GM12878 (cell line): ENCODE data around the gene PKD2. TPM values are rescaled to one million over a fixed set of nuclear protein-coding genes. Genes with fewer than 3 reads are reported as not detected.

Source experiments
- ATAC-seq: fragments of 200-7000 bp; cut with Tn5 transposase; 3 replicates; pipeline ENCODE4 v1.9.1; 2020; ENCODE audit warnings: mild to moderate bottlenecking, moderate library complexity
- BruUV-seq: library from RNA; stranded (reverse); fragments of 400-500 nt; replicated peaks from 2 replicates; lab custom pipeline; 2021; lab: Mats Ljungman, UMichigan
- CTCF ChIA-PET: fragments of 300-600 bp; sonication (Branson Sonifier 250); formaldehyde crosslinking; extraction: SDS; loops from one replicate; lab custom pipeline; 2021; ENCODE audit warnings: inconsistent platforms; lab: Yijun Ruan, JAX
- POLR2A ChIA-PET: fragments of 350-600 bp; formaldehyde crosslinking; extraction: SDS; loops from one replicate; lab custom pipeline; 2021; ENCODE audit warnings: inconsistent platforms; lab: Charles Lee
- RAD21 ChIA-PET: fragments of 300-600 bp; sonication (Branson Sonifier 250); formaldehyde crosslinking; loops from one replicate; lab custom pipeline; 2023; ENCODE audit warnings: antibody characterized with exemption; ENCODE audit not compliant: unreplicated experiment; lab: Charles Lee
- SMC1A ChIA-PET: fragments of 300-600 bp; sonication (Branson Sonifier 250); formaldehyde crosslinking; loops from one replicate; lab custom pipeline; 2023; ENCODE audit not compliant: unreplicated experiment, uncharacterized antibody; lab: Charles Lee
- DNase-seq: peaks from one replicate; pipeline ENCODE4 v3.0.0-alpha.2; 2011; ENCODE audit warnings: low read depth, low spot score
- FAIRE-seq: peaks from 3 replicates; lab custom pipeline; 2011; peaks lifted over from hg19 to GRCh38; lab: Jason Lieb, UNC
- H2AFZ ChIP-seq: 2 replicates; pipeline ENCODE4 v1.6.0; 2011; ENCODE audit warnings: low read depth, low read length, control low read depth; ENCODE audit not compliant: control insufficient read depth
- H3K27ac ChIP-seq: 2 replicates; pipeline ENCODE4 v1.5.1; 2011; ENCODE audit warnings: control low read depth; ENCODE audit not compliant: control insufficient read depth, insufficient read depth
- H3K27me3 ChIP-seq, 2 experiments: replicated peaks in 1 of 2; 2 replicates each; pipeline versions ENCODE4 v1.6.0 to v1.6.1; 2011; ENCODE audit warnings: low read length in 1 of 2; ENCODE audit not compliant: control insufficient read depth in 2 of 2, insufficient read depth in 2 of 2
- H3K36me3 ChIP-seq, 2 experiments: 2 replicates each; pipeline ENCODE4 v1.5.1; 2011; ENCODE audit warnings: low read length in 1 of 2; ENCODE audit not compliant: control insufficient read depth in 2 of 2, insufficient read depth in 2 of 2
- H3K4me1 ChIP-seq: 2 replicates; pipeline ENCODE4 v1.6.1; 2011; ENCODE audit warnings: mild to moderate bottlenecking, low read length, moderate library complexity, mixed read lengths; ENCODE audit not compliant: control insufficient read depth, insufficient read depth
- H3K4me2 ChIP-seq: 2 replicates; pipeline ENCODE4 v1.6.0; 2011; ENCODE audit warnings: control low read depth; ENCODE audit not compliant: control insufficient read depth, insufficient read depth
- H3K4me3 ChIP-seq: fragments of 200-600 bp; sonication (generic); 2 replicates; pipeline ENCODE4 v1.5.1; 2016
- H3K79me2 ChIP-seq: 2 replicates; pipeline ENCODE4 v1.6.0; 2011; ENCODE audit warnings: low read length; ENCODE audit not compliant: control insufficient read depth, insufficient read depth
- H3K9ac ChIP-seq: 2 replicates; pipeline ENCODE4 v1.8.0; 2011; ENCODE audit warnings: low read length, control low read depth, mixed read lengths; ENCODE audit not compliant: control insufficient read depth, insufficient read depth
- H3K9me3 ChIP-seq: replicated peaks from 3 replicates; pipeline ENCODE4 v1.5.1; 2011; ENCODE audit warnings: mild to moderate bottlenecking, low read length; ENCODE audit not compliant: control insufficient read depth, insufficient read depth
- H4K20me1 ChIP-seq: 2 replicates; pipeline ENCODE4 v1.6.0; 2011; ENCODE audit not compliant: control insufficient read depth, insufficient read depth
- EED ChIP-seq: sonication (generic); IDR thresholded peaks from 2 replicates; pipeline ENCODE4 v1.6.1; 2016; ENCODE audit warnings: antibody characterized with exemption, low read depth
- ESRRA ChIP-seq: IDR thresholded peaks from 2 replicates; pipeline ENCODE4 v1.6.1; 2012; ENCODE audit warnings: mild to moderate bottlenecking, low read length, improper control_type of control experiment
- HCFC1 ChIP-seq: fragments of 150-350 bp; IDR thresholded peaks from 2 replicates; pipeline ENCODE4 v1.6.1; 2014; ENCODE audit warnings: low read length
- KLF5 ChIP-seq: fragments of 450-650 bp; IDR thresholded peaks from 2 replicates; pipeline ENCODE4 v1.6.1; 2014; ENCODE audit warnings: mild to moderate bottlenecking; ENCODE audit not compliant: partially characterized antibody
- MEF2B ChIP-seq: fragments of 450-650 bp; IDR thresholded peaks from 2 replicates; pipeline ENCODE4 v1.6.1; 2018; ENCODE audit warnings: mild to moderate bottlenecking, moderate library complexity; ENCODE audit not compliant: partially characterized antibody, poor library complexity, severe bottlenecking
- NBN ChIP-seq: fragments of 450-650 bp; IDR thresholded peaks from 2 replicates; pipeline ENCODE4 v1.6.1; 2016
- RFX5 ChIP-seq: IDR thresholded peaks from 2 replicates; pipeline ENCODE4 v1.6.1; 2011; ENCODE audit warnings: low read depth, low read length, improper control_type of control experiment
- STAT3 ChIP-seq: IDR thresholded peaks from 2 replicates; pipeline ENCODE4 v1.6.1; 2011; ENCODE audit warnings: low read depth, low read length, improper control_type of control experiment
- ZBTB40 ChIP-seq: fragments of 450-650 bp; IDR thresholded peaks from 2 replicates; pipeline ENCODE4 v1.6.1; 2016; ENCODE audit warnings: mild to moderate bottlenecking, moderate library complexity, borderline replicate concordance
- ZNF217 ChIP-seq: fragments of 450-650 bp; IDR thresholded peaks from 2 replicates; pipeline ENCODE4 v1.6.1; 2017; ENCODE audit warnings: antibody characterized with exemption, mild to moderate bottlenecking
- ZSCAN29 ChIP-seq: fragments of 450-650 bp; IDR thresholded peaks from 2 replicates; pipeline ENCODE4 v1.6.1; 2017; ENCODE audit warnings: mild to moderate bottlenecking, moderate library complexity
- WGBS: methylation state at CpG from one replicate; pipeline ENCODE4 v1.1.6; 2016; ENCODE audit warnings: low lambda C conversion rate; ENCODE audit not compliant: insufficient replicate concordance, insufficient coverage; ENCODE audit errors: missing lambda C conversion rate; 5-methylcytosine and 5-hydroxymethylcytosine counted together
- in situ Hi-C: fragments of 300-500 bp; cut with MboI; formaldehyde crosslinking; loops from 9 replicates; pipeline ENCODE4 v1.14.3; 2018; ENCODE audit warnings: mixed read lengths
- intact Hi-C: fragments of 100-400 bp; cut with micrococcal nuclease; formaldehyde crosslinking; loops from one replicate; pipeline ENCODE4 v1.14.2; 2022; ENCODE audit not compliant: unreplicated experiment
- polyA plus RNA-seq, 11 experiments: library from polyadenylated mRNA; depleted of rRNA in 4 of 11; unstranded in 6 of 11; stranded (reverse) in 5 of 11; fragments of >200 nt; fragmentation: Nextera tagmentation in 4 of 11; fragmentation: Illumina TruSeq in 1 of 11; extraction: Ambion mirVana in 4 of 11; extraction: Trizol in 1 of 11; gene quantifications; 1 replicate in 1 of 11; 2 replicates in 10 of 11; pipeline versions ENCODE4 v1.2.1 to v1.2.3, GENCODE V29; 2011 to 2016; ENCODE audit warnings: inconsistent platforms in 2 of 11, missing spikeins in 2 of 11, low read depth in 1 of 11
- total RNA-seq, 4 experiments: library from RNA; depleted of rRNA in 3 of 4; stranded (reverse); fragments of >200 nt in 3 of 4; fragmentation: Illumina TruSeq in 1 of 4; extraction: Trizol in 1 of 4; gene quantifications; 2 replicates each; pipeline versions ENCODE4 v1.2.1 to v1.2.3, GENCODE V29; 2013 to 2021

PKD2 gene
- total and polyA plus RNA-seq, 10 of the 15 experiments (the other 5 are each of a cell fraction or from before 2014, with no cell fraction given) = 2.0 to 13.8 (median 8.4) TPM

GRCh38 chr4:88059766-88060165 lies 52.3 kb downstream of the PKD2 start:
- no peak overlapping the region for H3K9ac ChIP-seq
- no peak overlapping the region for H2AFZ ChIP-seq
- no TSS peak for BruUV-seq
- H3K79me2 ChIP-seq = no peaks in the 10 kb centered on the region
- in situ Hi-C loops = no loop called here
- H3K27ac ChIP-seq = no peak overlapping the region
- WGBS = 70% methylated on average over 2 of the region's 2 CpGs
- no peaks in the 10 kb centered on the region for H3K27me3 ChIP-seq
- TF ChIP-seq ESRRA = no peak
- TF ChIP-seq STAT3 = no peak
- TF ChIP-seq KLF5 = no peak
- TF ChIP-seq EED = no peak
- no peak for TF ChIP-seq ZNF217
- TF ChIP-seq MEF2B = no peak
- TF ChIP-seq ZSCAN29 = no peak
- TF ChIP-seq RFX5 = no peak
- no peak for TF ChIP-seq HCFC1
- no peak for TF ChIP-seq NBN
- no peak for TF ChIP-seq ZBTB40
- TF ChIP-seq, all 136 proteins: peak for 0
- RAD21 ChIA-PET = no interaction called here
- no peaks in the 10 kb centered on the region for H3K9me3 ChIP-seq
- no peaks in the 10 kb centered on the region for H3K4me1 ChIP-seq
- intact Hi-C loops = no loop called here
- no peak for FAIRE-seq
- CTCF ChIA-PET = interaction anchor here (0.8 kb wide), 1 partner anchor 210 kb away, joined by 4 read pairs; no protein-coding TSS in a partner anchor
- SMC1A ChIA-PET = interaction anchor here (1.3 to 1.4 kb wide), 2 partner anchors 24 to 151 kb away, joined by 3 to 4 read pairs; no protein-coding TSS in a partner anchor
- H3K4me2 ChIP-seq = no peak overlapping the region
- POLR2A ChIA-PET = interaction anchor here (0.6 kb wide), 1 partner anchor 378 kb away, joined by 3 read pairs; no protein-coding TSS in a partner anchor
- ATAC-seq = no peak
- no peak overlapping the region for H3K4me3 ChIP-seq
- no peaks in the 10 kb centered on the region; a peak in 1 of 4 replicates for H3K36me3 ChIP-seq
- no peak for DNase-seq
- H4K20me1 ChIP-seq = no peaks in the 10 kb centered on the region
